Measurements from ENCODE around the gene CD99.
"Not testable (repeated sequence)": the region's sequence is repeated elsewhere in the genome, so short reads cannot be mapped to it uniquely, and the experiment has no call there.

Gene CD99

DNA sequence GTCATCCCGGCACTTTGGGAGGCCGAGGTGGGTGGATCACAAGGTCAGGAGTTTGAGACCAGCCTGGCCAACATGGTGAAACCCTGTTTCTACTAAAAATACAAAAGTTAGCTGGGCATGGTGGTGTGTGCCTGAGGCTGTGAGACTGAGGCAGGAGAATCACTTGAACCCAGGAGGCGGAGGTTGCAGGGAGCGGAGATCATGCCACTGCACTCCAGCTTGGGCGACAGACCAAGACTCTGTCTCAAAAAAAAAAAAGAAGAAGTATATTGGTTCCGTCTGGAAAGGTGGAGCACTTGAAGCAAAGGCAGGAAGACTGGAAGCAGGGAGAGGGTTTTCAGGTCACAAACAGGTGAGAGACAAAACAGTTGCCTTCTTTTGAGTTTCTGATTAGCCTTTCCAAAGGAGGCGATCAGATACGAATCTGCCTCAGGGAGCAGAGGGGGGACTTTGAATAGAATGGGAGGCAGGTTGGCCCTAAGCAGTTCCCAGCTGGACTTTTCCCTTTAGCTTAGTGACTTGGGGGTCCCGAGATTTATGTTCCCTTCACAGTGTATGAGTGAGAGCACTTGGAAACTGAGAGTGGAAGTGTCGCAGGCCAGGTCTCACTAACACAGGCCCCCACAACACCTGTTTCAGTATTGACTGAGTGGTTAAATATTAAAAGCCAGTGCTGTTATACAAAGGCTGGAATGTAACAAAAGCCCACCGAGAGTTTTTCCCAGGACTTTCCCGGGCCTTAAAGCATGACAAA is 89.6 kb downstream of the CD99 start:
- DNase-seq: not testable (repeated sequence)

DNA sequence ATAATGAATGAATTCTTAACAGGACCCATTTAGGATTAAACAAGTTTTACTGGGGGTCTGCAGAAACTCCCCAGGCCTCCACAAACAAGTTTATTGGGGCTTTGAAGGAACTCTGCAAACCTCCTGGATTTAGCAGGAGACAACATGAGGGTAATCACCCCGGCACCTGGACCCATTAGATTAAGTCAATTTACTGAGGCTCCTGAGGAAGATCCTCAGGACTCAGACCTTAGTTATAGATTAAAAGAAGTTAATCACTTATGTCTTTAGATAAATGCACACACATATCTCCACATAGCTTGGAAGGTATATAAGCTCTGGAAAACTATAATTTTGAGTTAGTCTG is 90.1 kb downstream of the CD99 start:
- no peak for DNase-seq

DNA sequence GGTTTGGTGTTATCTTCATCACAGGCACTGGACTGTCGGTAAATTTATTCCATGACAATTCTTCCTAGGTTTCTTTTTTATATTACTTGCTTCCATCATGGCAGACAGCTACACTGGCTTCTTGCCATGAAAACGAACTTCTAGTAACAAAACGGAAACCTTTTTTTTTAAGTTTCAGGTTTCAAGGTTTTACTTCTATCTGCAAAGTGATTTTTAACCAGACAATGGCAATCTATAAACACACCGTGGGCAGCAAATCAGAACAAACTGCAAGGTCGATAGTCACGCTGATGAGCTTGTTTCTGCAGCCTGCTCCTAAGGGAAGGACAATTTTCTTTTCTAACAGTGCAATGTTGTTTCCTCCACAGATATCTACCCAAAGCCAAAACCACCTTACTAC is 90.6 kb downstream of the CD99 start:
- DNase-seq: no peak

DNA sequence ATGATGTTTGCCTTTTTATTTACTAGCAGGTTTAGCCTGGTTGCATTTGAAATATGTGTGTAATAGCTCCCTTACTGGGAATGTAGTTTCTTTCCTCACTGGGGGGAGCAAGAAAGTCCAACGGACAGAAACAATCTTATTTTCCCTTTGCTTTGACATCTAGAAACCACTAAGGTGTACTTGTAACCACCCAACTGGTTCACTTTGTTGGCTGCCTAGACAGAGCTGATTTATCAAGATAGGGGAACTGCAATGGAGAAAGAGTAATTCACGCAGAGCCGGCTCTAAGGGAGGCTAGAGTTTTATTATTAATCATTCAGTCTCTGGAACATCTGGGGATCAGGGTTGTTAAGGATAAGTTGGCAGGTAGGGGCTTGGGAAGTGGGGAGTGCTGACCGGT is 91.1 kb downstream of the CD99 start:
- no peak for DNase-seq

DNA sequence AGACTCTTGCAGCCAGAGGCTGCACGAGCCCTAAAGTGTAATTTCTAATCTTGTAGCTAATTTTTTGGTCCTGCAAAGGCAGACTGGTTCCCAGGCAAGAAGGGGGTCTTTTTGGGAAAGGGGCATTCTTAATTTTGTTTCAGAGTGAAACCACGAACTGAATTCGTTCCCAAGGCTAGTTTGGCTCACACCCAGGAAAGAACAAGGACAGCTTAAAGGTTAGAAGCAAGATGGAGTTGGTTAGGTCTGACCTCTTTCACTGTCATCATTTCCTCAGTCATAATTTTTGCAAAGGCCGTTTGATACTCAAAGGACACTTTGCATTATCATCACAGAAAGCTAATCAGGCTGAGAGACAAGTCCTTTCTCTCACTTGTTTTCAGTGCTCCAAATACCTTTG is 91.7 kb downstream of the CD99 start:
- DNase-seq: no peak

DNA sequence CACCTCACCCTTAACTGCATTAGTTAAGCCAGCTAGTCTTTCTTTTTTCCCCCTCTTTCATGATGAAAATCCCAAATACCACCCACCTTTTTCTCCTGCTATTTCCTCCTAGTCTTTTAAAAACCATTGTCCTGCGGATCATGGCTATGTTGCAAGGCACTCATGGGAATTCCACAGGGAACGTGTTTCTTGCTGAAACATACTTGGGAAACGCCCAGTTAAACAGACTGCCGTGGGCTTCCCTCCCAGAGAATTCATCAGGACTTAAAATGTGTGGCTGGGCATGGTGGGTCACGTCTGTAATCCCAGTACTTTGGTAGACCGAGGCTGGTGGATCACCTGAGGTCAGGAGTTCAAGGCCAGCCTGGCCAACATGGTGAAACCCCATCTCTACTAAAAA is 92.9 kb downstream of the CD99 start:
- no peak for DNase-seq

DNA sequence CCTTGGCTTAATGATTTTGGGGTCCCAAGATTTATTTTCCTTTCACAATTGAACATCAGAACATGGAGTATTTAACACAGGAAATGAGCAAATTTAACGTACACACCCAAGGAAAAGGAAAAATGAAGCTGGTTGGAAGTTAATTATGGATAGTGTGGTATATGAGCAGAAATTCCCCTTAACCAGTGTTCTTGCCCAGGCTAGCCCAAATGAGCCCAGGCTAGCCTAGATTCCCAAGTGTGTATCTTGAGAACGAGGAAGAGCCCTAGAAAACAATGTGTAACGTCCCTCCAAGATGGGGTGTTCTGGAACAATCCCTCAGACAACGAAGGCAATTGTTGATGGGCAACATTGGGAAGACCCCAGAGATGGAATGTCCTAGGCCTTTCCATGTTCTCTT is 94.4 kb downstream of the CD99 start:
- DNase-seq: no peak

DNA sequence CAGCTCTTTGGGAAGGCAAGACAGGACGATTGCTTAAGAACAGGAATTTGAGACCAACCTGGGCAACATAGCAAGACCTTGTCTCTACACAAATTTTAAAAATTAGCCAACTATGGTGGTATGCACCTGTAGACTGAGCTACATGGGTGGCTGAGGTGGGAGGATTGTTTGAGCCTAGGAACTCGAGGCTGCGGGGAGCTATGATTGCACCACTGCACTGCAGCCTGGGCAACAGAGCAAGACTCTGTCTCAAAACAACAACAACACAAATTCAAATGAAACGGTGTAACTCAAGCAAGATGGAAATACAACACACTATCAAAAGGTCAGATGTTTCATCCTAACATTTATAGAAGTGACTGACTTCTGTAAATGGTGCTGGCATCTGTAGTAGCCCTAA is 97.9 kb downstream of the CD99 start:
- no peak for DNase-seq

DNA sequence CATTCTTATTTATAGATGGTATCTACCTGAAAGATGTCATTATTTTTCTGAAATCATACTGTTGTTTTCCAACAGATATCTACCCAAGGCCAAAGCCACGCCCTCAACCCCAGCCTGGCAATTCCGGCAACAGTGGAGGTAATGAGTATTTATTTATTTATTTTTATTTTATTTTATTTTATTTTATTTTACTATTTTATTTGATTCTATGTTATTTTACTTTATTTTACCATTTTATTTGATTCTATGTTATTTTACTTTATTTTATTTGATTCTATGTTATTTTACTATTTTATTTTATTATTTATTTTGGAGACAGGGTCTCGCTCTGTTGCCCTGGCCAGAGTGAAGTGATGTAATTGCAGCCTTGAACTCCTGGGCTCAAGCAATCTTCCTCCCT is 98.5 kb downstream of the CD99 start:
- DNase-seq: no peak

All from right forelimb (tissue), 1 donor.